ENCODE results near the gene TPI1.

DNA sequence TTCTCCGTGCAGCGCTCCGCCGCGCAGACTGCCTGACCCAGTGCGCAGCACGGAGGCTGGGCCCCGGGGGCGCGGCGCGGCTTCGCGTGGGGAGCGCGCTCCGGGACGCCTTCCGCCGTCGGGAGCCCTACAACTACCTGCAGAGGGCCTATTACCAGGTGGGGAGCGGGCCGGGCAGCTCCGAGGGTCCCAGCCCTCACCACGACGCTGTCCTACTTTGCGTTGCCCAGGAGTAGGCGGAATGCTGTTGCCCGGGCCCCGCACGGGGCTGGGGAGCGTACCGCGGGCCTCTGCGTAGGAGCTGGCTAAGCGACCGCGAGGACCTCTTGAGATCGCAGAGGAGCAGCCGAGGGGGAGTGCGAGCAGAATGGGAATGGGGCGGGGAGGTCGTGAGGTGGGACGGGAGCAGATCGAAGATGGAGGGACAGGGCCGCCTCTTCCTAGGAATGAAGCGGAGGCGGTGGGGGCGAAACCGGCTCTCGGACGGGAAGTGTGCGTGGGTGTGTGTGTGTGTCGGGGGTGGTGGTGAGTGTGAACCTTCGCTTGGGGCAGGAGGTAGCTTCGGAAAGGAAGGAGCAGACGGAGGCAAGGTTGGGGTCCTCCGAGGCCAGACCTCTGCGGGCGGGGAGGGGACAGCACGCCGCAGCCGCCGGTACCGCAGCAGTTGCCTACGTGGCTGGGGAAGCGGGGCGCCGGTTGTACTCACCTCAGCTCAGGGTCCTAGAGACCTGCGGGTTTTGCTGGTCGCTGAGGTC lies 38.4 kb upstream of the TPI1 start:
- TF ChIP-seq POLR2A (IDR thresholded peaks at IDR 0.05; ENCODE audit: low read depth) = no peak
- TF ChIP-seq, protein P1, sequence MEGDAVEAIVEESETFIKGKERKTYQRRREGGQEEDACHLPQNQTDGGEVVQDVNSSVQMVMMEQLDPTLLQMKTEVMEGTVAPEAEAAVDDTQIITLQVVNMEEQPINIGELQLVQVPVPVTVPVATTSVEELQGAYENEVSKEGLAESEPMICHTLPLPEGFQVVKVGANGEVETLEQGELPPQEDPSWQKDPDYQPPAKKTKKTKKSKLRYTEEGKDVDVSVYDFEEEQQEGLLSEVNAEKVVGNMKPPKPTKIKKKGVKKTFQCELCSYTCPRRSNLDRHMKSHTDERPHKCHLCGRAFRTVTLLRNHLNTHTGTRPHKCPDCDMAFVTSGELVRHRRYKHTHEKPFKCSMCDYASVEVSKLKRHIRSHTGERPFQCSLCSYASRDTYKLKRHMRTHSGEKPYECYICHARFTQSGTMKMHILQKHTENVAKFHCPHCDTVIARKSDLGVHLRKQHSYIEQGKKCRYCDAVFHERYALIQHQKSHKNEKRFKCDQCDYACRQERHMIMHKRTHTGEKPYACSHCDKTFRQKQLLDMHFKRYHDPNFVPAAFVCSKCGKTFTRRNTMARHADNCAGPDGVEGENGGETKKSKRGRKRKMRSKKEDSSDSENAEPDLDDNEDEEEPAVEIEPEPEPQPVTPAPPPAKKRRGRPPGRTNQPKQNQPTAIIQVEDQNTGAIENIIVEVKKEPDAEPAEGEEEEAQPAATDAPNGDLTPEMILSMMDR (IDR thresholded peaks at IDR 0.05) = no peak

Measured in esophagus muscularis mucosa (tissue), 3 donors.